Measurements from ENCODE around the gene EIF4EBP2. TPM values are rescaled to one million over a fixed set of nuclear protein-coding genes. Genes with fewer than 3 reads are reported as not detected.

EIF4EBP2 gene
- total RNA-seq, 1 experiment from 2014 or later = 24.4 TPM

Other genes starting within 250 kb of the EIF4EBP2 start
- gene SAR1A, start 233.6 kb upstream of the EIF4EBP2 start, total RNA-seq (2014; rRNA removed; shearing (Covaris generic)) = 74.7 and 82.9 TPM in 2 replicates
- gene PPA1, start 170.7 kb upstream of the EIF4EBP2 start, total RNA-seq (2014; rRNA removed; shearing (Covaris generic)) = 389 and 397 TPM in 2 replicates
- gene NPFFR1, start 120.1 kb upstream of the EIF4EBP2 start, total RNA-seq (2014; rRNA removed; shearing (Covaris generic)) = not detected in 2 replicates
- gene LRRC20, start 21.5 kb upstream of the EIF4EBP2 start, total RNA-seq (2014; rRNA removed; shearing (Covaris generic)) = 8.2 and 11.0 TPM in 2 replicates
- not detected in 2 replicates for gene NODAL, start 37.5 kb downstream of the EIF4EBP2 start, total RNA-seq (2014; rRNA removed; shearing (Covaris generic))
- gene PALD1, start 74.6 kb downstream of the EIF4EBP2 start, total RNA-seq (2014; rRNA removed; shearing (Covaris generic)) = 6.2 and 6.6 TPM in 2 replicates
- not detected in 2 replicates for gene PRF1, start 198.6 kb downstream of the EIF4EBP2 start, total RNA-seq (2014; rRNA removed; shearing (Covaris generic))